Loucy (cell line): Measurements from ENCODE around the gene ANKRD34A.

ENCODE experiments used
- CTCF ChIP-seq: fragments of 200-600 bp; sonication (generic); conservative IDR thresholded peaks from 2 replicates; pipeline ENCODE4 v1.5.1; 2014; ENCODE audit warnings: mild to moderate bottlenecking, antibody characterized with exemption, low read length
- EZH2phosphoT487 ChIP-seq: fragments of 200-600 bp; IDR thresholded peaks from 2 replicates; pipeline ENCODE4 v1.6.1; 2018; ENCODE audit warnings: antibody characterized with exemption, mild to moderate bottlenecking, moderate library complexity, borderline replicate concordance

- no peak for TF ChIP-seq CTCF
- no peak for TF ChIP-seq EZH2phosphoT487
Measured at GRCh38 chr1:145958734-145959133, 5.6 kb downstream of the ANKRD34A start.
